ENCODE data around the gene FFAR1.

DNA sequence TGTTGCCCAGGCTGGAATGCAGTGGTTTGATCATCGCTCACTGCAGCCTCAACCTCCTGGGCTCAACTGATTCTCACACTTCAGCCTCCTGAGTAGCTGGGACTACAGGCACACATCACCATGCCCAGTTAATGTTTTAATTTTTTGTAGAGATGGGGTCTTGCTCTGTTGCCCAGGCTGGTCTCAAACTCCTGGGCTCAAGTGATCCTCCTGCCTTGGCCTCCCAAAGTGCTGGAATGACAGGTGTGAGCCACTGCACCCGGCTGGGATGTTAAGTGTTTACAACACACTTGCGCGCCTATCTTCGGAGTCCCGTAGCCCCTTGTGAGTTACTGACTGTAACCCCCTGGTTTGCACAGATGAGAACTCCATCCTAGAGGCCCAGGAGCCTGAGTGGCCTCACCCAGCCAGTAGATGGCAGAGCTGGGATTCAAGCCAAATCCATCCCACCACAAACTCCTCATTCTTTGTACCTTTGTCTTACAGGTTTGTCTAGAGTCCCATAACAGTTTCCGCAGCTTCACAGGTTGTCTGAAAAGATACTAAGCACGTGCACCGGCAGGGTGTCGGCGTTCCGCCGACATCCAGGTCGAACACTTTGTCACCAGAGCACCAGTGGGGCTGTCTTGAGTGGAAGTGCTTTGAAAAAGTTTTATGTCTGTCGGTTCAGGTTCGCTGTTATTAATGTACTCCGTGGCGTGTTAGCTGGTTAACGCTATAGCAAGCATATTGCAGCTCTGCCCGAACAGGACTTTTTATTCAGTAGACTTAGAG is 41.0 kb upstream of the FFAR1 start:
- TF ChIP-seq, protein P1, sequence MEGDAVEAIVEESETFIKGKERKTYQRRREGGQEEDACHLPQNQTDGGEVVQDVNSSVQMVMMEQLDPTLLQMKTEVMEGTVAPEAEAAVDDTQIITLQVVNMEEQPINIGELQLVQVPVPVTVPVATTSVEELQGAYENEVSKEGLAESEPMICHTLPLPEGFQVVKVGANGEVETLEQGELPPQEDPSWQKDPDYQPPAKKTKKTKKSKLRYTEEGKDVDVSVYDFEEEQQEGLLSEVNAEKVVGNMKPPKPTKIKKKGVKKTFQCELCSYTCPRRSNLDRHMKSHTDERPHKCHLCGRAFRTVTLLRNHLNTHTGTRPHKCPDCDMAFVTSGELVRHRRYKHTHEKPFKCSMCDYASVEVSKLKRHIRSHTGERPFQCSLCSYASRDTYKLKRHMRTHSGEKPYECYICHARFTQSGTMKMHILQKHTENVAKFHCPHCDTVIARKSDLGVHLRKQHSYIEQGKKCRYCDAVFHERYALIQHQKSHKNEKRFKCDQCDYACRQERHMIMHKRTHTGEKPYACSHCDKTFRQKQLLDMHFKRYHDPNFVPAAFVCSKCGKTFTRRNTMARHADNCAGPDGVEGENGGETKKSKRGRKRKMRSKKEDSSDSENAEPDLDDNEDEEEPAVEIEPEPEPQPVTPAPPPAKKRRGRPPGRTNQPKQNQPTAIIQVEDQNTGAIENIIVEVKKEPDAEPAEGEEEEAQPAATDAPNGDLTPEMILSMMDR (IDR thresholded peaks at IDR 0.05) = no peak
- TF ChIP-seq POLR2A (IDR thresholded peaks at IDR 0.05) (no peak), EP300 (IDR thresholded peaks at IDR 0.05) (no peak)
